ENCODE data around the gene BNIP1.

GRCh38 chr5:173152547-173152946 lies 8.2 kb downstream of the BNIP1 start:
- no peak for TF ChIP-seq CTCF (IDR thresholded peaks at IDR 0.05; ENCODE audit: low read length)
- TF ChIP-seq EZH2 (optimal IDR thresholded peaks at IDR 0.05; ENCODE audit: low read depth, low read length) = no peak
- TF ChIP-seq EZH2phosphoT487 (IDR thresholded peaks at IDR 0.05; ENCODE audit: low read length) = no peak
